Body of pancreas (tissue), 4 donors: ENCODE results near the gene ADGRV1.

Experiments
- CTCF ChIP-seq, 7 experiments: fragments of 450-650 bp in 4 of 7; fragments of 200-600 bp in 3 of 7; sonication (generic) in 3 of 7; IDR thresholded peaks; one replicate each; pipeline ENCODE4 v1.5.1; 2016 to 2019; ENCODE audit warnings: antibody characterized with exemption in 7 of 7
- POLR2A ChIP-seq, 3 donors: fragments of 450-650 bp; IDR thresholded peaks; one replicate each; pipeline ENCODE4 v1.6.1; 2016; ENCODE audit warnings: antibody characterized with exemption in 3 of 3, mild to moderate bottlenecking in 2 of 3

DNA sequence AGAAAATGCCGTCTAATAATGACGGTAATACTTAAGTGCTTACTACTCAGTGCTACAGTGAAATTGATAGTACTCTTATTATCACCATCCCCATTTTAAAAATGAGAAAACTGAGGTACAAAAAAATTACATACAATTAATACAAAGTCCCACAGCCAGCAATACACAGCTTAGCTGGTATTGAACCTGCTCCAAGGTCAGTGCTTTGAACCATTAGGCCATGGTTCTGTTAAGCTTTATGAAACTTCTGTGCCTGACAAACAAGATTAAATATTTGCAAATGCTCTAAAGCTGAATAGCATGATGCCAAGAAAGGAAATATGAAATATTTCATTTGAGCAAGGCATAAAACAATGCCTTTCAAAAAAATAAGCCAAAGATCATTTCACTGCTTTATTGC, 467.4 kb downstream of the ADGRV1 start:
- TF ChIP-seq POLR2A (IDR thresholded peaks at IDR 0.05) (no peak), CTCF (IDR thresholded peaks at IDR 0.05) (no peak)
